NCI-H2107 treated with DMSO at 0.1 percent for 48 hours (cell line): Measurements from ENCODE around the gene FXYD6.

ENCODE experiments used
- DNase-seq: peaks from one replicate; lab custom pipeline; 2025; ENCODE audit not compliant: unreplicated experiment; lab: John Stamatoyannopoulos, UW

Gene FXYD6

DNA sequence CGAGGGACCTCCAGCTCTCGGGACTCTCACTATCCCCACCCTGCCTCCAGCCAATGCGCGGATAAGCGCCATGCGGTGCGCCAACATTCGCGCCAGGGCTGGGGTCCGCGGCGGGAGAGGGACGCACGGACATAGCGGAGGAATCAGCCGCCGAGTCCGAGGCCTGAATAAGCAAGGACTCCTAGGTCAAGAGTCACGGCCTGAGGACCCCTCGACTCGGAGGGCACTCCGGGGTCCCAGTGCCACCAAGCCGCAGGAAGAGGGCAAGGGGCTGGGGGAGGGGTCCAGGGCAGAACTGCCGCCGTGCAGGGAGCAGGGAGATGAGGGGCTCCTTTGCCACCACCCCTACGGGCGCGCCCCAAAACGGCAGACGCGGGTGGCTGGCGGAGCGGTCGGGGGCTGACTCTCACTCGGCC, 80.0 kb downstream of the FXYD6 start:
- no peak for DNase-seq

DNA sequence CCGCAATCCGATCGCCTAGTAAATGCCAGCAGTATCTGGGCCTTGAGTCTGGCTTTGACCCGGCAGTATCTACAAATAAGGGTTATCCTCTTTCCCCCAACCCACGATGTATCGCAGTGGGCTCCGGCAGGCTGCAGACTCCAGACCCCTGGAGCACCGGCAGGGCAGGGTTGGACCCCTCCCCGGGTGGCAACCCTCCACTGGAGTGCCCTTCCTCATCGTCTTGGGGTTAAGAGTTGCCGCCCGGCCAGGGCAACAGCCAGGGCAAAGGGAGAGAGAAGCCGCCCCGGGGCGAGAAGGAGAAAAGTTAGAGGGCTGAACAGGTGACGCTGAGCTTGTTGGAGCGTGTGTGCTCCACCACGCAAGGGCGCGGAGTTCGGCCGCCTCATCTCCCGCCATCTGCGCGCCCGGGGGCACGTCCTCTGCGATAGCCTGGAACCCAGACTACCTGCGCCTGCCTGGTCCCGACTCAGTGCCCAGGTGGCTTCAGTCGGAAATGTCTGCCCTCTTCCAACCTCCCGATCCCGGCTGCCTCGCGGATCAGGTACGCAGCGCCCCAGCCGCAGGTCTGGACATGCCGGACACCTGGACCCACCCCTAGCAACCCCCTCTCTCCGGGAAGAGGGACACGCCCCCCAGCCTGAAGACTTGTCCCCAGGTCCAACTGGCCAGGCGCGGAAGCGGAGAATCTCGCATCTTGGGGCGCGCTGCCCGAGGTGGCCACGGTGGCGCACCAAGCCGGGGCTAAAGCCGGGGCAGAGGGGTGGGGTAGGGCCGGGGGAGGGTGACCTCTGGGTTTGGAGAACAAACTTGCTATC, 80.6 kb downstream of the FXYD6 start:
- no peak for DNase-seq

DNA sequence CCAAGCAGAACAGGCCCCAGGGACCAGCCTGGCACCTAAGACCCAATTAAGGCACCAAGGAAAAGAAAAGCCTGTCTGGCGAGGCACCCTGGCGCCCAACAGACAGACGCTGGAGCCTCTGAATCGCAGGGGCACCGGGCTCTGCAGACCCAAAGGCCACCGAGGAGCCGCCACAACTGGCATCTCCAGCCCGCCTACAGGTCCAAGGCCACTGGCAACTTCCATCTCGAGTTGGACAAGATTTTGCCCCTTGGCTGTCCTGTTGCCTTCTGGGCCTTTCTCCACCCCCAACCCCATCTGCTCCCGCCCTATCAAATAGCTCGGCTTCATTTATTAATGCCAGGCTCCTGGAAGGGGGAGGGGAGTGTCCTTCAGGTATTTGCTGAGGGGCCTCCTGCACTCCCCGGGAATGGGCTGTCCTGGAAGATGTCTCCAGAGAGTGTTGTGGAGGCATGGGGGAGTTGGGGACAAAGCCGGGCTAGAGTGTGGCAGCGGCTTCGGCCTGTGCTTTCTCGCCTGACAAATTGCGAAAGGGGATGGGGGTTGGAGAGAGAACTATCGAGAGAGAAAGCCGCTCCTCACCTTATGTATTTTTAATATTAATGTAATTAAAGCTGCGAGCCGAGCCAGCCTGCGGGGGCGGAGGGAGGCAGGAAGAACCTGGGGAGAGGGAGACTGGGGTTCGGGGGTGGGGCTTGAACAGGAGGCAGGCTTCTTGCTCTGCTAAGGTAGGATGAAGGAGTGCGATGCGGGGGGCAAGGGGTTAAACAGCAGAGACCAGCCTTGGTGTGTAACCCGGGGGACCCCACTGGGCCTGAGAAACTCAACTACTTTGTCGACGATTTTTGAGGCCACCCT, 81.5 kb downstream of the FXYD6 start:
- no peak for DNase-seq

DNA sequence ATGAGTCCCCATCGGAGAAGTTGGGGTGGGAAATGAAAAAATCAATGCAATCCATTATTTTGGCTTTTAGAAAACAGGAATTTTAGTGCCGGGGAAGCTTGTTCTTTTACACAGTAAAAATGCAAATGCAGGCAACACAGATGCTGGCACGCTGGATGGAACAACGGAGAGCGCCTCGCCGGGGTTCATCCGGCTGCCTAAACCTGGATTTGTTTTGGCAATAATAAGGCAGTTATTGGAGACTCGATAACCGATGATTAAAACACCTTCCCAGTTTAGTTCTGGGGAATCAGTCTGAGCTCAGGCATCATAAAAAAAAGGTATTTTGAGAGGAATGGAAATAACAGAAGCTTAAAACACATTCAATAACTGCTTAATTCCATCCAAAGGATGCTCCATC, 82.3 kb downstream of the FXYD6 start:
- no peak for DNase-seq

DNA sequence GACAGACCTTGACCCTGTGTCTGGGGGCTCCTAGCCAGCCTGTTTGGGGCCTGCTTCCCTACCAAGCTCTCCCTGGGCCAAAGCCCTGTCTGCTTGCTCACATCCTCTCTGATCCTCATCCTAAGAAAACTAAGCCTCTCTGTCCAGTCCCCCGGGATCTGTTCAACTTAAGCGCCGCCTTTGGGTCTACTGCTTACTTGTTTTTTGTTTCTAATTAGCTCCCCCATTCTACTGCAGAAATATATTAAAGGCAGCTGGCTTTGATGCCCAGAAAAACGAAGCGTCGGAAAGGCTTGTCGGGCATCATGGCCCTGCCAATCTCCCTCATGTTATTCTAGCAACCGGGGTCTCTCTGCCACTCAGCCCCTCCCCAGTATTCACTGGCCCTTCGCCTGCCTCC, 82.9 kb downstream of the FXYD6 start:
- no peak for DNase-seq

DNA sequence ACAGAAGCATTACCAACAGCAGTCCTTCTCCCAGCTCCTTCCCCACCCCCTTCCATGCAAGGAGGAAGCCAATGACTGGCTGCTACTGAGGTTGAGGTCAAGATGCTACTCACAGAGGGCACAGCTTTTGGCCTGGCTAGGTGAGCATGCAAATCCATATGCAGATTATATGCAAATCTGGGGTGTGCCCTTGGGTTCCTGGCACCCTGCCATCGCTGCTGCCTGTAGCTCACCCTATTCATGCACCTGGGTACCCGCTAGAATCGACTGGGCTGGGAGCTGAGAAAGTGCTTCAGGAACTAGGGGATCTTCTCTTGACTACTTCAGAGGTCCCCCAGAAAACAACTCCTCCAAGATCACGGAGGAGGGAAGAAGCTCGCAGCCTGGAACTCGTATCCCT, 83.5 kb downstream of the FXYD6 start:
- no peak for DNase-seq

DNA sequence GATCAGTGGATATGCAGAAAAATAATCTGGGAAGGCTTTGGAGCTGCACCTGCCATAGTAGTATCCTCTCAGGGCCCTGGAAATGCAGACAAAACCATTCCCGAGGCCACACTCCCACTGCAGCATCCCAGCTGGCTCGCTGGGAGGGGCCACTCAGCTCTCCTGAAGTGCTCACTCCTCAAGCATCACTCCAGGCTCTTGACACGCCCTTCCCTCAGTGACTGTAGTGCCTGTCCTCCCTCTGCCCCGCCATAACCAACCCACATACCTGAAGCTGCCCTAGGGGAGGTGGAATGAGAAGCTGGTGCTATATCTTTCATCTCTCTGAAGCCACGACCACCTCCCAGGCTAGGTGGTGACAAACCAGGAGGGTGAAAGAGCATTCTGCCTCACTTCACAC, 84.2 kb downstream of the FXYD6 start:
- DNase-seq: peak; percentile 88

DNA sequence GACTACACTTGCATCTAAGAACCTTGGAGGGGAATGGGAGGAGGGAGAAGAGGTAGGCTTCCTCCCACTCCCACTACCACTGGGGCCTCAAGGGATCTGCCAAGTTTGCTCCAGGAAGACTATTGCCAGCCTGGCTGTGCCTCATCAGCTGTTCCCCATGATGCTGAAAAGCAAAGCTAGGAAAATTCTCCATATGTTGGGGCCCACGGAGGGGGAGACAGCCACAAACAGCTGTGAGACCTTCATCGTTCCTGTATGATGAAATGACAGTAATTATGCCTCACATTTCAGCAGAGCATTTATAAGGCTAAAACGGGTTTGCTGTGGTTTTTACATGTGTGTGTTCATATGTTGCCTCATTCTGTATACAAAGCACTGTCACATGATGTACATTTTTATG, 86.2 kb downstream of the FXYD6 start:
- DNase-seq: no peak

DNA sequence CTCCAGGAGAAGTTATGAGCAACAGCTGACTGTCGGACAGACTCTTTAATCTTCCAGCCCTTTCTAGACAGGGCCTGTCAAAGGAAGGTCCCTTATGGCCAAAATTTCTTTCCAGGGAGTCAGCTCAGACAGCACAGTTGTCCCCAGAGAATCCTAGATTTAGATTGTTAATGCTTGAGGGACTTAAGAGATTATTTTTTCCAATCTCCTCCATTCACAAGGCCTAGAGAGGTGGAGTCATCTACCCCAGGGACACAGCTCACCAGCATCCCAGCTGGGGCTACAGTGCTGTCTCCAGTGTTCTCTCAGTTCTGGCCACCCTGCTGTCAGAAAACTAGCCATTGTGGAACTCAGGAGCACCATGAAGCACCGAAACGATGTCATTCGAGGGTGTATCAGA, 87.2 kb downstream of the FXYD6 start:
- DNase-seq: no peak
